Lower leg skin (tissue), 4 donors: ENCODE data around the gene C11orf91. TPM values are rescaled to one million over a fixed set of nuclear protein-coding genes. Genes with fewer than 3 reads are reported as not detected.

Source experiments
- DNase-seq, 2 donors: peaks; one replicate each; pipeline ENCODE4 v3.0.0-alpha.2; 2019; ENCODE audit warnings: low spot score in 2 of 2
- H3K4me3 ChIP-seq: fragments of 200-600 bp; sonication (generic); 2 replicates; pipeline ENCODE4 v1.5.1; 2017; ENCODE audit warnings: mild to moderate bottlenecking, low read depth; ENCODE audit not compliant: poor library complexity, severe bottlenecking
- CTCF ChIP-seq, 3 donors: fragments of 450-650 bp; IDR thresholded peaks; one replicate each; pipeline ENCODE4 v1.5.1; 2016; ENCODE audit warnings: antibody characterized with exemption in 3 of 3, mild to moderate bottlenecking in 3 of 3, moderate library complexity in 2 of 3
- POLR2A ChIP-seq, 2 donors: fragments of 450-650 bp; IDR thresholded peaks; one replicate each; pipeline ENCODE4 v1.6.1; 2016 to 2017; ENCODE audit warnings: antibody characterized with exemption in 2 of 2, mild to moderate bottlenecking in 1 of 2, moderate library complexity in 1 of 2
- WGBS, 2 donors: methylation state at CpG; one replicate each; pipeline ENCODE4 v1.1.5; 2018; 5-methylcytosine and 5-hydroxymethylcytosine counted together
- intact Hi-C: fragments of 100-400 bp; cut with DNase I; formaldehyde crosslinking; loops from one replicate; pipeline ENCODE4 v1.15.0; 2023; ENCODE audit warnings: low total_unique reads
- total RNA-seq, 4 donors: library from RNA; depleted of rRNA; stranded (reverse); fragments of >200 nt; gene quantifications; one replicate each; pipeline ENCODE4 v1.1.0, GENCODE V29; 2016

The C11orf91 gene
- total RNA-seq, 4 donors from 2014 or later = 0.49 TPM; not detected in 3

- H3K4me3 ChIP-seq = no peak overlapping the region
- intact Hi-C loops = no loop called here
- peak; percentile 75 to 85 for DNase-seq
- TF ChIP-seq CTCF (IDR thresholded peaks at IDR 0.05) = no peak
- no peak for TF ChIP-seq POLR2A (IDR thresholded peaks at IDR 0.05)
- 52 to 53% methylated on average over 6 of the region's 6 CpGs for WGBS, 2 donors
Measured at GRCh38 chr11:33723238-33723881, 22.7 kb upstream of the C11orf91 start.

- H3K4me3 ChIP-seq = no peak overlapping the region
- DNase-seq = peak in 1 of 2 donors; percentile 86
- 45 to 70% methylated on average over 2 of the region's 2 CpGs for WGBS, 2 donors
- TF ChIP-seq CTCF (IDR thresholded peaks at IDR 0.05) = no peak
- intact Hi-C loops = no loop called here
Measured at GRCh38 chr11:33722590-33723234, 22.1 kb upstream of the C11orf91 start.

- WGBS, 2 donors = 88 to 93% methylated on average over 5 of the region's 5 CpGs
- DNase-seq = peak in 1 of 2 donors; percentile 83
- intact Hi-C loops = no loop called here
- TF ChIP-seq POLR2A (IDR thresholded peaks at IDR 0.05) (no peak), CTCF (IDR thresholded peaks at IDR 0.05) (no peak)
- H3K4me3 ChIP-seq = no peak overlapping the region
Measured at GRCh38 chr11:33721984-33722383, 21.4 kb upstream of the C11orf91 start.

GRCh38 chr11:33721426-33721825, 20.8 kb upstream of the C11orf91 start:
- 5 to 15% methylated on average over 1 of the region's 1 CpG for WGBS, 2 donors
- intact Hi-C loops = no loop called here
- no peak for DNase-seq
- no peak for TF ChIP-seq CTCF (IDR thresholded peaks at IDR 0.05)
- TF ChIP-seq POLR2A (IDR thresholded peaks at IDR 0.05) = no peak
- H3K4me3 ChIP-seq = no peak overlapping the region

- DNase-seq = no peak
- no peak for TF ChIP-seq POLR2A (IDR thresholded peaks at IDR 0.05)
- no peak for TF ChIP-seq CTCF (IDR thresholded peaks at IDR 0.05)
- 70 to 77% methylated on average over 5 of the region's 5 CpGs for WGBS, 2 donors
- no peak overlapping the region for H3K4me3 ChIP-seq
- intact Hi-C loops = no loop called here
Measured at GRCh38 chr11:33719587-33719986, 19.0 kb upstream of the C11orf91 start.
